Measurements from ENCODE around the gene IL25. TPM values are rescaled to one million over a fixed set of nuclear protein-coding genes. Genes with fewer than 3 reads are reported as not detected.

The IL25 gene
- polyA plus RNA-seq, 1 of the 3 experiments (the other 2 are of a cell fraction) = not detected

GRCh38 chr14:23375527-23376251 is 3.1 kb downstream of the IL25 start:
- DNase-seq = no peak
- H4K20me1 ChIP-seq (ENCODE audit: insufficient read depth) = no peaks in the 10 kb centered on the region
- H3K36me3 ChIP-seq (replicated peaks in 1 of 2; ENCODE audit: control insufficient read depth in 1 of 2, insufficient read depth in 2 of 2, low read length in 1 of 2) = no peaks in the 10 kb centered on the region
- H3K4me3 ChIP-seq (ENCODE audit: low read depth in 2 of 2, low read length in 1 of 2) = no peak overlapping the region
- POLR2A ChIA-PET = interaction anchor here (3.1 kb wide), 1 partner anchor 10 kb away, joined by 13 read pairs; the partner anchor contains the start of gene EFS
- H3K9me3 ChIP-seq = no peaks in the 10 kb centered on the region
- H3K79me2 ChIP-seq (ENCODE audit: insufficient read depth) = no peaks in the 10 kb centered on the region
- H3K27me3 ChIP-seq (ENCODE audit: insufficient read depth) = peaks cover 10% of the 10 kb centered on the region
- no peak overlapping the region for H3K27ac ChIP-seq (ENCODE audit: low read depth in 2 of 2, low read length in 1 of 2)
- H3F3A ChIP-seq (replicated peaks; ENCODE audit: insufficient read depth) = no peaks in the 10 kb centered on the region
- H3K9ac ChIP-seq = no peak overlapping the region
- H3K4me2 ChIP-seq = no peak overlapping the region
- H3K4me1 ChIP-seq (ENCODE audit: control insufficient read depth in 1 of 2, insufficient read depth in 2 of 2, low read depth in 1 of 2, low read length in 1 of 2) = peaks cover 0 to 3% of the 10 kb centered on the region in 2 experiments; a peak in 1 of 4 replicates
- 86% methylated on average over 18 of the region's 21 CpGs for WGBS (ENCODE audit: low lambda C conversion rate)
- TF ChIP-seq CTCF (IDR thresholded peaks at IDR 0.05) (no peak), GABPA (IDR thresholded peaks at IDR 0.05; ENCODE audit: low read depth) (no peak), RAD21 (IDR thresholded peaks at IDR 0.05; ENCODE audit: low read length) (no peak), JUND (IDR thresholded peaks at IDR 0.05) (no peak), SMC3 (IDR thresholded peaks at IDR 0.05; ENCODE audit: low read depth, low read length) (no peak), RCOR1 (IDR thresholded peaks at IDR 0.05; ENCODE audit: low read length) (no peak), TAF1 (IDR thresholded peaks at IDR 0.05; ENCODE audit: borderline replicate concordance, low read depth, low read length) (no peak)
- H2AFZ ChIP-seq (ENCODE audit: low read depth) = no peak overlapping the region
- H3K9me2 ChIP-seq = no peaks in the 10 kb centered on the region
- CTCF ChIA-PET = interaction anchor here (0.9 to 8.2 kb wide), 5 partner anchors 30 to 184 kb away, joined by 3 to 179 read pairs (median 3); partner anchors contain the start of gene PABPN1

GRCh38 chr14:23376482-23377197 is 4.0 kb downstream of the IL25 start, which contains the start of gene CMTM5:
Gene CMTM5, plus strand, starts transcription at chr14:23377046. Its CDS starts 206 bp downstream, at chr14:23377252.
- no peak within 1 kb of the TSS for H3K9ac ChIP-seq
- WGBS (ENCODE audit: low lambda C conversion rate) = 76% methylated on average over 13 of the region's 13 CpGs
- H3K9me2 ChIP-seq = no peaks in the 10 kb centered on the region
- no peak within 1 kb of the TSS for H3K27ac ChIP-seq (ENCODE audit: low read depth in 2 of 2, low read length in 1 of 2)
- H3K4me3 ChIP-seq (ENCODE audit: low read depth in 2 of 2, low read length in 1 of 2) = no peak within 1 kb of the TSS
- no peaks in the 10 kb centered on the region for H3F3A ChIP-seq (replicated peaks; ENCODE audit: insufficient read depth)
- no peak within 1 kb of the TSS for H3K4me2 ChIP-seq
- CTCF ChIA-PET = interaction anchor here (0.8 to 8.2 kb wide), 4 partner anchors 50 to 256 kb away, joined by 3 to 179 read pairs (median 3); partner anchors contain the start of gene PABPN1
- no peaks in the 10 kb centered on the region for H3K36me3 ChIP-seq (replicated peaks in 1 of 2; ENCODE audit: control insufficient read depth in 1 of 2, insufficient read depth in 2 of 2, low read length in 1 of 2)
- TF ChIP-seq NRF1 (IDR thresholded peaks at IDR 0.05; ENCODE audit: low read depth, low read length) = no peak
- no peak for TF ChIP-seq TEAD4 (IDR thresholded peaks at IDR 0.05; ENCODE audit: borderline replicate concordance, insufficient read depth)
- TF ChIP-seq RXRA (IDR thresholded peaks at IDR 0.05; ENCODE audit: borderline replicate concordance, low read depth) = no peak
- no peak for TF ChIP-seq PBX3 (IDR thresholded peaks at IDR 0.05)
- TF ChIP-seq EP300 (IDR thresholded peaks at IDR 0.05; ENCODE audit: borderline replicate concordance in 1 of 2, low read depth in 1 of 2, low read length in 1 of 2) = no peak
- TF ChIP-seq GATA2 (CRISPR knock-in tag; IDR thresholded peaks at IDR 0.05) = no peak
- no peak for TF ChIP-seq FOXJ3 (CRISPR knock-in tag; IDR thresholded peaks at IDR 0.05)
- TF ChIP-seq EZH2phosphoT487 (IDR thresholded peaks at IDR 0.05; ENCODE audit: borderline replicate concordance, low read depth) = no peak
- no peak for TF ChIP-seq JUND (IDR thresholded peaks at IDR 0.05)
- no peak for TF ChIP-seq GABPA (IDR thresholded peaks at IDR 0.05; ENCODE audit: low read depth)
- TF ChIP-seq CHD2 (IDR thresholded peaks at IDR 0.05; ENCODE audit: low read length, partially characterized antibody) = no peak
- no peak for TF ChIP-seq FOSL2 (IDR thresholded peaks at IDR 0.05; ENCODE audit: borderline replicate concordance, low read depth)
- TF ChIP-seq YY1 (IDR thresholded peaks at IDR 0.05; ENCODE audit: low read depth) = no peak
- no peak for TF ChIP-seq RCOR1 (IDR thresholded peaks at IDR 0.05; ENCODE audit: low read length)
- no peak for TF ChIP-seq SIN3A (IDR thresholded peaks at IDR 0.05; ENCODE audit: borderline replicate concordance, low read depth, low read length)
- no peak for TF ChIP-seq MXI1 (IDR thresholded peaks at IDR 0.05; ENCODE audit: low read depth, low read length)
- DNase-seq = no peak
- no peak within 1 kb of the TSS for H2AFZ ChIP-seq (ENCODE audit: low read depth)
- no peaks in the 10 kb centered on the region for H3K79me2 ChIP-seq (ENCODE audit: insufficient read depth)
- H3K9me3 ChIP-seq = no peaks in the 10 kb centered on the region
- H3K27me3 ChIP-seq (ENCODE audit: insufficient read depth) = peaks cover 2% of the 10 kb centered on the region
- peaks cover 0 to 3% of the 10 kb centered on the region in 2 experiments; a peak in 1 of 4 replicates for H3K4me1 ChIP-seq (ENCODE audit: control insufficient read depth in 1 of 2, insufficient read depth in 2 of 2, low read depth in 1 of 2, low read length in 1 of 2)
- H4K20me1 ChIP-seq (ENCODE audit: insufficient read depth) = no peaks in the 10 kb centered on the region
- POLR2A ChIA-PET = interaction anchor here (3.1 kb wide), 1 partner anchor 11 kb away, joined by 13 read pairs; the partner anchor contains the start of gene EFS
